ENCODE data around the gene EBF3.

DNA sequence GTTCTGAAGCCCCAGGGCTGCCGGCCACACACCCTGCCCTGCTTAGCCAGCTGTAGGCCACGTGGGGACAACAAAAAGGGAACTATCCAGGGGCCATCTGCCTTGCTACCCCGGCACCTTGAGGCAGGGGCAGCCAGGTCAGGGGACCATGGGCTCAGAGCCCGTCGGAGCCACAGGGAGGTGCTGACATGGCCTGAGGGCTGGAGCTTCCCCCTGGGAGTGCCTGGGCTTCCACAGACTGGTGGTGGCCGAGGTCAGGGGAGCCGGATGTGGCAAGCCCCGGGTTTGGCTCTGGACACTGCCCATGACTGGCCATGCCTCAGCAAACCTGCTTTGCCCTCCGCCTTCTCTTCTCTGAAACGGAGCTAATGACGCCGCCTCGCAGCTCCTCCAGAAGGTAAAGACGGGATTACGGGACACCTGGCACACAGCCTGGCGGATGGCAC, 178.5 kb downstream of the EBF3 start:
- TF ChIP-seq, protein P1, sequence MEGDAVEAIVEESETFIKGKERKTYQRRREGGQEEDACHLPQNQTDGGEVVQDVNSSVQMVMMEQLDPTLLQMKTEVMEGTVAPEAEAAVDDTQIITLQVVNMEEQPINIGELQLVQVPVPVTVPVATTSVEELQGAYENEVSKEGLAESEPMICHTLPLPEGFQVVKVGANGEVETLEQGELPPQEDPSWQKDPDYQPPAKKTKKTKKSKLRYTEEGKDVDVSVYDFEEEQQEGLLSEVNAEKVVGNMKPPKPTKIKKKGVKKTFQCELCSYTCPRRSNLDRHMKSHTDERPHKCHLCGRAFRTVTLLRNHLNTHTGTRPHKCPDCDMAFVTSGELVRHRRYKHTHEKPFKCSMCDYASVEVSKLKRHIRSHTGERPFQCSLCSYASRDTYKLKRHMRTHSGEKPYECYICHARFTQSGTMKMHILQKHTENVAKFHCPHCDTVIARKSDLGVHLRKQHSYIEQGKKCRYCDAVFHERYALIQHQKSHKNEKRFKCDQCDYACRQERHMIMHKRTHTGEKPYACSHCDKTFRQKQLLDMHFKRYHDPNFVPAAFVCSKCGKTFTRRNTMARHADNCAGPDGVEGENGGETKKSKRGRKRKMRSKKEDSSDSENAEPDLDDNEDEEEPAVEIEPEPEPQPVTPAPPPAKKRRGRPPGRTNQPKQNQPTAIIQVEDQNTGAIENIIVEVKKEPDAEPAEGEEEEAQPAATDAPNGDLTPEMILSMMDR (conservative IDR thresholded peaks at IDR 0.05; ENCODE audit: low read depth, low read length): no peak
- no peak for TF ChIP-seq EZH2 (IDR thresholded peaks at IDR 0.05; ENCODE audit: borderline replicate concordance, low read depth, low read length, poor library complexity, severe bottlenecking)

Data from A673 (cell line).